Fibroblast of lung (primary cell): Measurements from ENCODE around the gene SH3RF1. TPM values are rescaled to one million over a fixed set of nuclear protein-coding genes. Genes with fewer than 3 reads are reported as not detected.
A peak's percentile ranks its signal among the peaks of the same experiment; 100 is the strongest.

Experiments used
- DNase-seq, 2 donors: peaks; one replicate each; pipeline versions ENCODE4 v3.0.0 to v3.0.0-alpha.2; 2010; ENCODE audit warnings: low read depth in 2 of 2
- H2AFZ ChIP-seq: 2 replicates; pipeline ENCODE4 v1.5.1; 2012; ENCODE audit warnings: low read length, control low read depth, inconsistent platforms
- H3K27ac ChIP-seq: 2 replicates; pipeline ENCODE4 v1.5.1; 2011; ENCODE audit warnings: low read length, control low read depth; ENCODE audit not compliant: insufficient read depth
- H3K27me3 ChIP-seq: 2 replicates; pipeline ENCODE4 v1.5.1; 2011; ENCODE audit warnings: mild to moderate bottlenecking, low read length; ENCODE audit not compliant: control insufficient read depth, insufficient read depth
- H3K36me3 ChIP-seq: 2 replicates; pipeline ENCODE4 v1.5.1; 2011; ENCODE audit warnings: low read length; ENCODE audit not compliant: control insufficient read depth, insufficient read depth
- H3K4me1 ChIP-seq: 2 replicates; pipeline ENCODE4 v1.5.1; 2011; ENCODE audit warnings: low read length; ENCODE audit not compliant: control insufficient read depth, insufficient read depth; ENCODE audit errors: extremely low read depth
- H3K4me2 ChIP-seq: 2 replicates; pipeline ENCODE4 v1.5.1; 2011; ENCODE audit warnings: low read length, control low read depth; ENCODE audit not compliant: insufficient read depth; ENCODE audit errors: extremely low read depth
- H3K4me3 ChIP-seq, 4 experiments: fragments of 200-600 bp in 1 of 4; sonication (generic) in 1 of 4; replicated peaks in 1 of 4; 2 replicates each; pipeline ENCODE4 v1.5.1; 2011 to 2016; ENCODE audit warnings: low read length in 4 of 4, low read depth in 3 of 4, mild to moderate bottlenecking in 3 of 4, control low read depth in 2 of 4, inconsistent platforms in 1 of 4, mixed read lengths in 1 of 4; ENCODE audit not compliant: insufficient read depth in 1 of 4; ENCODE audit errors: control extremely low read depth in 1 of 4
- H3K79me2 ChIP-seq: 2 replicates; pipeline ENCODE4 v1.5.1; 2012; ENCODE audit warnings: mild to moderate bottlenecking, low read length, inconsistent platforms; ENCODE audit not compliant: control insufficient read depth, insufficient read depth
- H3K9ac ChIP-seq: 2 replicates; pipeline ENCODE4 v1.5.1; 2011; ENCODE audit warnings: mild to moderate bottlenecking, low read length, control low read depth; ENCODE audit not compliant: insufficient read depth
- H3K9me3 ChIP-seq: 2 replicates; pipeline ENCODE4 v1.5.1; 2012; ENCODE audit warnings: low read depth, low read length; ENCODE audit not compliant: control insufficient read depth, insufficient read depth
- H4K20me1 ChIP-seq: 2 replicates; pipeline ENCODE4 v1.5.1; 2011; ENCODE audit warnings: low read length; ENCODE audit not compliant: control insufficient read depth, insufficient read depth; ENCODE audit errors: extremely low read depth
- CTCF ChIP-seq, 2 donors: IDR thresholded peaks in 1 of 2; conservative IDR thresholded peaks in 1 of 2; 1 replicate in 1 of 2; 2 replicates in 1 of 2; pipeline ENCODE4 v1.5.1; 2011 to 2012; ENCODE audit warnings: low read length in 2 of 2, control low read depth in 1 of 2, inconsistent platforms in 1 of 2, low read depth in 1 of 2, mild to moderate bottlenecking in 1 of 2
- EZH2 ChIP-seq: IDR thresholded peaks from 2 replicates; pipeline ENCODE4 v1.5.1; 2012; ENCODE audit warnings: low read length, control low read depth, mild to moderate bottlenecking; ENCODE audit errors: missing control alignments
- polyA plus RNA-seq, 2 donors: library from polyadenylated mRNA; depleted of rRNA in 1 of 2; stranded (reverse) in 1 of 2; unstranded in 1 of 2; fragments of >200 nt; gene quantifications; 2 replicates each; pipeline ENCODE4 v1.2.1, GENCODE V29; 2011 to 2012; ENCODE audit warnings: missing spikeins in 1 of 2
- total RNA-seq: library from RNA; depleted of rRNA; stranded (reverse); fragments of >200 nt; gene quantifications from 2 replicates; pipeline ENCODE4 v1.2.1, GENCODE V29; 2014

Gene SH3RF1
- total and polyA plus RNA-seq, 2 donors (not counting 1 experiment from before 2014, with no cell fraction given), result 13.0 to 18.8 TPM

GRCh38 chr4:169271692-169272007 is 894 bp upstream of the SH3RF1 start:
- Histone ChIP-seq H3K79me2 (peaks cover 40% of the 10 kb centered on the region), H3K36me3 (no peaks in the 10 kb centered on the region), H3K4me1 (peaks cover 9% of the 10 kb centered on the region), H3K9ac (peak overlapping the region; percentile 84), H3K4me2 (peak overlapping the region; percentile 89), H3K27ac (peak overlapping the region; percentile 71), H2AFZ (peak overlapping the region; percentile 38), H3K9me3 (no peaks in the 10 kb centered on the region), H3K4me3 (peak overlapping the region; percentile 54 to 93 (median 88)), H4K20me1 (no peaks in the 10 kb centered on the region), H3K27me3 (no peaks in the 10 kb centered on the region)
- no peak for TF ChIP-seq EZH2
- no peak for TF ChIP-seq CTCF (conservative IDR thresholded peaks at IDR 0.05 in 1 of 2, IDR thresholded peaks at IDR 0.05 in 1 of 2; ENCODE audit: low read depth in 1 of 2, low read length in 2 of 2)
- no peak for DNase-seq

- H3K36me3 ChIP-seq, result no peaks in the 10 kb centered on the region
- no peaks in the 10 kb centered on the region for H4K20me1 ChIP-seq
- no peaks in the 10 kb centered on the region for H3K9me3 ChIP-seq
- TF ChIP-seq CTCF (conservative IDR thresholded peaks at IDR 0.05 in 1 of 2, IDR thresholded peaks at IDR 0.05 in 1 of 2; ENCODE audit: low read depth in 1 of 2, low read length in 2 of 2), result no peak
- no peak for TF ChIP-seq EZH2
- H3K27me3 ChIP-seq, result no peaks in the 10 kb centered on the region
- peak overlapping the region; percentile 94 for H3K4me2 ChIP-seq
- peak overlapping the region; percentile 92 for H3K27ac ChIP-seq
- H3K4me3 ChIP-seq, result peak overlapping the region; percentile 87 to 93 (median 90)
- peaks cover 9% of the 10 kb centered on the region for H3K4me1 ChIP-seq
- peak overlapping the region; percentile 10 for H2AFZ ChIP-seq
- peaks cover 54% of the 10 kb centered on the region for H3K79me2 ChIP-seq
- DNase-seq, result peak; percentile 43 to 52
- peak overlapping the region; percentile 93 for H3K9ac ChIP-seq
These were observed 593 bp downstream of the SH3RF1 start for GRCh38 chr4:169269916-169270809.

- Histone ChIP-seq H3K79me2 (peaks cover 64% of the 10 kb centered on the region), H4K20me1 (no peaks in the 10 kb centered on the region), H2AFZ (no peak overlapping the region), H3K9ac (peak overlapping the region; percentile 93), H3K4me3 (peak overlapping the region; percentile 87 to 93 (median 90)), H3K4me2 (peak overlapping the region; percentile 94), H3K36me3 (peaks cover 3% of the 10 kb centered on the region), H3K4me1 (peaks cover 9% of the 10 kb centered on the region), H3K27ac (peak overlapping the region; percentile 92), H3K27me3 (no peaks in the 10 kb centered on the region), H3K9me3 (no peaks in the 10 kb centered on the region)
- TF ChIP-seq CTCF (conservative IDR thresholded peaks at IDR 0.05 in 1 of 2, IDR thresholded peaks at IDR 0.05 in 1 of 2; ENCODE audit: low read depth in 1 of 2, low read length in 2 of 2) (no peak), EZH2 (no peak)
- peak; percentile 67 to 92 for DNase-seq
These were observed 1.6 kb downstream of the SH3RF1 start for GRCh38 chr4:169268951-169269760.
